D721Med (cell line): Measurements from ENCODE around the gene ASB11.
"Not testable (repeated sequence)": the region's sequence is repeated elsewhere in the genome, so short reads cannot be mapped to it uniquely, and the experiment has no call there.

Experiments used
- DNase-seq: peaks from one replicate; pipeline ENCODE4 v3.0.0; 2011; ENCODE audit warnings: low spot score; ENCODE audit not compliant: insufficient read length
- FAIRE-seq: peaks from 2 replicates; lab custom pipeline; 2011; peaks lifted over from hg19 to GRCh38; lab: Jason Lieb, UNC
- CTCF ChIP-seq: IDR thresholded peaks from 2 replicates; pipeline ENCODE4 v1.5.1; 2012; ENCODE audit warnings: mild to moderate bottlenecking, control low read depth; ENCODE audit not compliant: insufficient read depth; ENCODE audit errors: missing control alignments

Gene ASB11

DNA sequence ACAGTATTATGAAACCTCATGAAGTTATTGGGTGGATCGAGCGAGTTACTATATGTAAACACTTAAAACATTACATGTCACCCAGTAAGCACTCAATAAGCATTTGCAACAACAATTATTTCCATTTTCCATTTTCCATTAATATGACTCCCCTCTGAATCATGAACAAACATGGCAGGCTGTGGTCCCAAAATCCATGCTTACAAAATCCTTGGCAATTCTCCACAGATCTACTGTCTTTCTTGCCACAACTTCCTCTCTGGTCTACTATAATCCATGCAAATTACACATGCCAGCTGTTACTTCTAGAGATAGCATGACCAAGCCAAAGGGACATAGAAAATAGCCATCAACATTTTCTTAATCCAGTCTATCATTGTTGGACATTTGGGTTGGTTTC lies 22.0 kb downstream of the ASB11 start:
- DNase-seq: no peak
- TF ChIP-seq CTCF: no peak
- FAIRE-seq: no peak

GRCh38 chrX:15292861-15293260 lies 22.6 kb downstream of the ASB11 start:
- no peak for TF ChIP-seq CTCF
- FAIRE-seq: no peak
- DNase-seq: no peak

- DNase-seq (no peak), FAIRE-seq (no peak)
- TF ChIP-seq CTCF: no peak
These were observed 37.8 kb downstream of the ASB11 start for GRCh38 chrX:15277604-15278003.

DNA sequence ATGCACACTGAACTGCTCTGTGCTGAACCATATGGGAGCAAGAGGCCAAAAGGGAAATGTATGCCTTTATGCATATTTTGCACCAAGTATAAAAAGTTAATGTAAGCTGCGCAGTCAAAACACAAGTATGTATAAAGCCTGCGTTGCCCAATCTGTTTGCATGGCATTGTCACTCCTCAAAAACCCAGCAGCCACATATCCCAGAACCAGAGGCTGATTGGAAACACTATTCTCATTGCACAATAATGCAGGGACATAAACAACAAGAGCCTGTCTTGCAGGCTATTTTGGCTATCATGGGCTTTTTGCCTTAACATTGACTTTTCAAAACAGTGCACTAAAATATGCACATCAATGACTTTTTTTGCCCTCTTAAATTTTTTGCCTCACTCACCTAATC lies 40.5 kb downstream of the ASB11 start:
- FAIRE-seq (no peak), DNase-seq (no peak)
- TF ChIP-seq CTCF: no peak

DNA sequence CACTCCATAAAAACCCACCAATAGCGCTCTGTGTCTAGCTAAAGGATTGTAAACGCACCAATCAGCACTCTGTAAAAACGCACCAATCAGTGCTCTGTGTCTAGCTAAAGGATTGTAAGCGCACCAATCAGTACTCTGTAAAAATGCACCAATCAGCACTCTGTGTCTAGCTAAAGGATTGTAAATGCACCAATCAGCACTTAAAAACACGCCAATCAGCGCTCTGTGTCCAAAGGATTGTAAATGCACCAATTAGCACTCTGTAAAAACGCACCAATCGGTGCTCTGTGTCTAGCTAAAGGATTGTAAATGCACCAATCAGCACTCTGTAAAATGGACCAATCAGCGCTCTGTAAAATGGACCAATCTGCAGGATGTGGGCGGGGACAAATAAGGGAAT lies 42.2 kb downstream of the ASB11 start:
- not testable (repeated sequence) for DNase-seq, FAIRE-seq

DNA sequence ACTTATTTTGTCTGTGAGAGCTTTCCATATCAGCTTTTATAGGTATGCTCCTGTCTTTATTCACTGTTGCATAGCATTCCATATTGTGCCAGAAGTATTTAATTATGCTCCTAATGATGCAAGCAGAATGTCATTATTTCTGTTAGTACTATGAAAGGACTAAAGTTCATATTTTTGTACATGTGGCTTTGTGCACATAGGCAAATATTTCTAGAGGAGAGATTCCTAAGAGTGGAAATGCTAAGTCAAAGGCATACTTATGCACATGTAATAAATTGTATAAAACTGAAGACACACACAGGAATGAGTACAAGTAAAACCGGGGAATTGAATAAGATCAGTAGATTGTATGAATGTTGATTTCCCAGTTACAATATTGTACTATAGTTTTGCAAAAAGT lies 43.7 kb downstream of the ASB11 start:
- no peak for FAIRE-seq
- DNase-seq: no peak
- TF ChIP-seq CTCF: no peak

DNA sequence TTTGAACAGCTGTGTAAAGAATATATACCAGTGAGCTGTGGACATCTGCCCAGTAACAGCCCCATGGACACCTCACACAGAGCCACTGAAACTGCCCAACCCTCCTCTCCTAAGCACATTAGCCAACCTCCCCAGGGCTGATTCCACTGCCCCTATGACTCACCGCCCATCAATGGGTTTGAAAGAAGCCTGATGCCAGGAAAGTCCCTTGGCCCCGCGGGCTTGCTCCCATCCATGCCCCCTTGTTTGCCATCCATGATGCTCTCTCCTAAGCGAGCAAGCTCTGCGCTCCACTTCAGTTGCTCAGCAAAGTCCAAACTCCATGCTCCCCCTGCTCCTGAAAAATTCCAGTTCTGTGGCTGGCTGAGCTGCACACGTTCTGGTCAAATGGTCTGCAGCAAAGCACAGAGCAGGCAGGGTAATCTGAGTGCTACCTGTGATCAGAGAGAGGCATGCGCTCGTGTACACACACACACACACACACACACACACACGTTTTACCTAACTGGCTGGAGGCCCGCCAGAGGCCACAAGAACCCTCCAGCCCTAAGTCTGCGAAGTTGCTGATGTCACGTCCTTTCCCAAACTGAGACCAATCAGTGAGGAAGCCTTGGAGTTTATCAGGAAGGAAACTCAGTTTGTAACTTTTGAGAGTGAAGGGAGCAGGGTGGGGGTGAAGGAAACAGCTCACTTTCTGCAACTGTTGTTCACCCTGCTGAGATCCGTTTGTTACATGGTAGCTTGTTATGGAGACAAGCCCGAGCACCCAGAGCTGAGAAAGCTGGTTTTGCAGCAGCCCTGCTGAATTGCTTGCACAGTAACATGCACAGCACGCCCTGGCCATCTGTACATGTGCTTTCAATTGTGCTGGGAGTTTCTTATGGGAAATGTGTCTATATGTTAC lies 45.6 kb downstream of the ASB11 start, which contains the start of gene ASB9:
ASB9 (minus strand) TSS at position 466 of the 904 bp plus-strand sequence; CDS start at position 257, 209 bp downstream.
- no peak for TF ChIP-seq CTCF
- no peak for DNase-seq
- FAIRE-seq: no peak
